ENCODE results near the gene GFER.

The GFER gene

GRCh38 chr16:1964506-1965395, 19.2 kb upstream of the GFER start, which contains the start of gene RPS2 (continued):
- peak; percentile 85 for TF ChIP-seq ZNF501 (tag by site-specific recombination; IDR thresholded peaks at IDR 0.05)
- peak; percentile 83 for TF ChIP-seq YY1 (tag by site-specific recombination; IDR thresholded peaks at IDR 0.05)
- TF ChIP-seq ZNF114 (tag by site-specific recombination; IDR thresholded peaks at IDR 0.05): no peak
- TF ChIP-seq CTCF (tag by site-specific recombination; IDR thresholded peaks at IDR 0.05): no peak; the same call in 1 of the 2 replicates
- no peak for TF ChIP-seq ZNF132 (tag by site-specific recombination; IDR thresholded peaks at IDR 0.05; ENCODE audit: borderline replicate concordance)
- TF ChIP-seq ZNF221 (tag by site-specific recombination; IDR thresholded peaks at IDR 0.05; ENCODE audit: borderline replicate concordance): no peak
- no peak for TF ChIP-seq ZNF530 (tag by site-specific recombination; IDR thresholded peaks at IDR 0.05; ENCODE audit: low read depth)
- TF ChIP-seq ZNF248 (tag by site-specific recombination; IDR thresholded peaks at IDR 0.05): no peak
- peak; percentile 94 for TF ChIP-seq ZSCAN30 (tag by site-specific recombination; IDR thresholded peaks at IDR 0.05)
- TF ChIP-seq ZNF560 (tag by site-specific recombination; IDR thresholded peaks at IDR 0.05; ENCODE audit: borderline replicate concordance): no peak
- no peak for TF ChIP-seq ZSCAN18 (tag by site-specific recombination; IDR thresholded peaks at IDR 0.05)
- peak; percentile 78 for TF ChIP-seq ZBTB21 (tag by site-specific recombination; IDR thresholded peaks at IDR 0.05)
- peak; percentile 63 for TF ChIP-seq ZBTB48 (tag by site-specific recombination; IDR thresholded peaks at IDR 0.05)
- TF ChIP-seq ZNF792 (tag by site-specific recombination; IDR thresholded peaks at IDR 0.05): no peak
- TF ChIP-seq ZNF514 (tag by site-specific recombination; IDR thresholded peaks at IDR 0.05): no peak
- TF ChIP-seq ZNF433 (tag by site-specific recombination; IDR thresholded peaks at IDR 0.05; ENCODE audit: low read depth): no peak
- TF ChIP-seq ZNF76 (tag by site-specific recombination; IDR thresholded peaks at IDR 0.05; ENCODE audit: borderline replicate concordance, low read depth): peak; percentile 77; the same call in 1 of the 2 replicates
- TF ChIP-seq ZNF324 (tag by site-specific recombination; IDR thresholded peaks at IDR 0.05): 0 out of 2 replicates have a peak, but pooled peaks have one; percentile 42
- 0 out of 2 replicates have a peak, but pooled peaks have one; percentile 28 for TF ChIP-seq ZNF843 (tag by site-specific recombination; IDR thresholded peaks at IDR 0.05)
- no peak for TF ChIP-seq ZNF473 (tag by site-specific recombination; IDR thresholded peaks at IDR 0.05)
- no peak for TF ChIP-seq ZNF214 (tag by site-specific recombination; IDR thresholded peaks at IDR 0.05; ENCODE audit: borderline replicate concordance)
- TF ChIP-seq PRDM4 (tag by site-specific recombination; IDR thresholded peaks at IDR 0.05): no peak
- TF ChIP-seq KLF7 (tag by site-specific recombination; IDR thresholded peaks at IDR 0.05; ENCODE audit: borderline replicate concordance): 0 out of 2 replicates have a peak, but pooled peaks have one; percentile 21
- TF ChIP-seq GLIS1 (tag by site-specific recombination; IDR thresholded peaks at IDR 0.05): no peak
- TF ChIP-seq ZNF350 (tag by site-specific recombination; IDR thresholded peaks at IDR 0.05): no peak
- no peak for TF ChIP-seq ZNF280C (tag by site-specific recombination; IDR thresholded peaks at IDR 0.05)
- TF ChIP-seq ZNF701 (tag by site-specific recombination; IDR thresholded peaks at IDR 0.05): no peak
- no peak for TF ChIP-seq ZNF10 (tag by site-specific recombination; IDR thresholded peaks at IDR 0.05)
- peak; percentile 24; the same call in 1 of the 2 replicates for TF ChIP-seq ZNF623 (tag by site-specific recombination; IDR thresholded peaks at IDR 0.05)
- TF ChIP-seq OVOL3 (tag by site-specific recombination; IDR thresholded peaks at IDR 0.05): no peak
- TF ChIP-seq ZNF768 (tag by site-specific recombination; IDR thresholded peaks at IDR 0.05): no peak
- peak; percentile 39 for TF ChIP-seq KLF1 (tag by site-specific recombination; IDR thresholded peaks at IDR 0.05)
- peak; percentile 25; the same call in 1 of the 2 replicates for TF ChIP-seq ZNF600 (tag by site-specific recombination; IDR thresholded peaks at IDR 0.05)
- TF ChIP-seq ZNF121 (tag by site-specific recombination; IDR thresholded peaks at IDR 0.05): 0 out of 2 replicates have a peak, but pooled peaks have one; percentile 45
